GM23338 (cell line): Measurements from ENCODE around the gene SLC2A1. TPM values are rescaled to one million over a fixed set of nuclear protein-coding genes. Genes with fewer than 3 reads are reported as not detected.
A peak's percentile ranks its signal among the peaks of the same experiment; 100 is the strongest.

Source experiments
- ATAC-seq: fragments of 200-7000 bp; cut with Tn5 transposase; 3 replicates; pipeline ENCODE4 v1.9.1; 2020
- DNase-seq: peaks from one replicate; pipeline ENCODE4 v3.0.0-alpha.2; 2015; ENCODE audit warnings: low spot score
- H2AFZ ChIP-seq: fragments of 200-600 bp; sonication (generic); 2 replicates; pipeline ENCODE4 v1.8.0; 2016; ENCODE audit warnings: antibody characterized with exemption, mild to moderate bottlenecking, moderate library complexity
- H3F3A ChIP-seq: fragments of 200-600 bp; sonication (generic); replicated peaks from 2 replicates; pipeline ENCODE4 v1.8.0; 2017; ENCODE audit warnings: antibody characterized with exemption, mixed run types, low read depth
- H3K27ac ChIP-seq: fragments of 200-600 bp; sonication (generic); 2 replicates; pipeline ENCODE4 v1.6.1; 2016; ENCODE audit warnings: low read depth
- H3K27me3 ChIP-seq: fragments of 200-600 bp; sonication (generic); 2 replicates; pipeline ENCODE4 v1.8.0; 2016; ENCODE audit warnings: mild to moderate bottlenecking, mixed run types, moderate library complexity; ENCODE audit not compliant: insufficient read depth
- H3K36me3 ChIP-seq: fragments of 200-600 bp; sonication (generic); 2 replicates; pipeline ENCODE4 v1.8.0; 2016; ENCODE audit warnings: mild to moderate bottlenecking; ENCODE audit not compliant: insufficient read depth
- H3K4me1 ChIP-seq: fragments of 200-600 bp; sonication (generic); 2 replicates; pipeline ENCODE4 v1.8.0; 2016; ENCODE audit warnings: mild to moderate bottlenecking, moderate library complexity; ENCODE audit not compliant: insufficient read depth
- H3K4me2 ChIP-seq: fragments of 200-600 bp; sonication (generic); 2 replicates; pipeline ENCODE4 v1.7.1; 2017; ENCODE audit warnings: mixed run types
- H3K4me3 ChIP-seq: fragments of 200-600 bp; sonication (generic); 2 replicates; pipeline ENCODE4 v1.6.1; 2016; ENCODE audit warnings: mixed run types
- H3K79me2 ChIP-seq: fragments of 200-600 bp; sonication (generic); replicated peaks from 2 replicates; pipeline ENCODE4 v1.8.0; 2017; ENCODE audit warnings: mild to moderate bottlenecking; ENCODE audit not compliant: insufficient read depth
- H3K9me2 ChIP-seq: fragments of 200-600 bp; sonication (generic); 2 replicates; pipeline ENCODE4 v1.8.0; 2017; ENCODE audit not compliant: insufficient read depth
- H4K20me1 ChIP-seq: fragments of 200-600 bp; sonication (generic); replicated peaks from 2 replicates; pipeline ENCODE4 v1.8.0; 2017; ENCODE audit warnings: mild to moderate bottlenecking; ENCODE audit not compliant: insufficient read depth
- H3K27ac Mint-ChIP-seq: 2 replicates; pipeline ENCODE4 v1.8.0; 2020; ENCODE audit warnings: inconsistent platforms, mild to moderate bottlenecking, moderate library complexity, mixed read lengths
- H3K27me3 Mint-ChIP-seq: 3 replicates; pipeline ENCODE4 v1.8.0; 2022; ENCODE audit warnings: low read depth, mild to moderate bottlenecking, moderate library complexity, mixed read lengths, inconsistent platforms; ENCODE audit not compliant: insufficient read depth, poor library complexity
- H3K36me3 Mint-ChIP-seq: 3 replicates; pipeline ENCODE4 v1.8.0; 2021; ENCODE audit warnings: low read depth, mild to moderate bottlenecking, inconsistent platforms, moderate library complexity, mixed read lengths
- H3K4me1 Mint-ChIP-seq: 3 replicates; pipeline ENCODE4 v1.8.0; 2020; ENCODE audit warnings: mild to moderate bottlenecking, inconsistent platforms, mixed read lengths
- H3K4me3 Mint-ChIP-seq: 3 replicates; pipeline ENCODE4 v1.8.0; 2021; ENCODE audit warnings: moderate library complexity, mild to moderate bottlenecking, inconsistent platforms, mixed read lengths
- H3K9me3 Mint-ChIP-seq: 3 replicates; pipeline ENCODE4 v1.8.0; 2020; ENCODE audit warnings: moderate library complexity, mild to moderate bottlenecking, inconsistent platforms, mixed read lengths
- CREB1 ChIP-seq: fragments of 250-450 bp; sonication (Bioruptor Pico); IDR thresholded peaks from 2 replicates; pipeline ENCODE4 v1.5.0; 2020; ENCODE audit warnings: low read depth, mild to moderate bottlenecking, moderate library complexity
- EZH2 ChIP-seq: fragments of 200-600 bp; sonication (generic); IDR thresholded peaks from one replicate; pipeline ENCODE4 v1.8.0; 2017; ENCODE audit warnings: antibody characterized with exemption, mild to moderate bottlenecking, low read depth; ENCODE audit not compliant: unreplicated experiment
- EZH2phosphoT487 ChIP-seq: fragments of 200-600 bp; sonication (generic); IDR thresholded peaks from one replicate; pipeline ENCODE4 v1.8.1; 2018; ENCODE audit warnings: antibody characterized with exemption; ENCODE audit not compliant: unreplicated experiment
- JUNB ChIP-seq: IDR thresholded peaks from one replicate; pipeline ENCODE4 v1.6.1; 2016; ENCODE audit warnings: antibody characterized with exemption; ENCODE audit not compliant: unreplicated experiment
- NANOG ChIP-seq: IDR thresholded peaks from 2 replicates; pipeline ENCODE4 v1.6.1; 2016; ENCODE audit warnings: antibody characterized with exemption, borderline replicate concordance
- POLR2AphosphoS5 ChIP-seq: IDR thresholded peaks from 2 replicates; pipeline ENCODE4 v1.6.1; 2016; ENCODE audit warnings: antibody characterized with exemption, low read depth
- STAT1 ChIP-seq: IDR thresholded peaks from one replicate; pipeline ENCODE4 v1.6.1; 2016; ENCODE audit warnings: antibody characterized with exemption; ENCODE audit not compliant: unreplicated experiment
- ZNF114 ChIP-seq: fragments of 250-450 bp; sonication (Bioruptor Pico); IDR thresholded peaks from 2 replicates; pipeline ENCODE4 v1.5.0; 2020; ENCODE audit warnings: mild to moderate bottlenecking, moderate library complexity
- ZNF331 ChIP-seq: fragments of 250-450 bp; sonication (Bioruptor Pico); IDR thresholded peaks from 2 replicates; pipeline ENCODE4 v1.5.0; 2020; ENCODE audit warnings: low read depth, mild to moderate bottlenecking, moderate library complexity
- long read RNA-seq: library from polyadenylated mRNA; unstranded; transcript quantifications from one replicate; pipeline ENCODE4 v2.0.0, GENCODE V29; 2020; ENCODE audit not compliant: unreplicated experiment
- polyA plus RNA-seq: library from polyadenylated mRNA; unstranded; fragments of >200 nt; fragmentation: Nextera tagmentation; extraction: Ambion mirVana; gene quantifications from 2 replicates; pipeline ENCODE4 v1.2.1, GENCODE V29; 2016
- total RNA-seq: library from RNA; depleted of rRNA; stranded (reverse); fragments of >200 nt; shearing (Covaris generic); gene quantifications from 2 replicates; pipeline ENCODE4 v1.2.3, GENCODE V29; 2014; rRNA removed
- TF ChIP-seq, protein P1 (sequence below): IDR thresholded peaks from one replicate; pipeline ENCODE4 v1.6.1; 2018; ENCODE audit warnings: antibody characterized with exemption; ENCODE audit not compliant: unreplicated experiment
- TF ChIP-seq, protein P2 (sequence below): fragments of 250-450 bp; sonication (Bioruptor Pico); IDR thresholded peaks from 2 replicates; pipeline ENCODE4 v1.5.0; 2020; ENCODE audit warnings: mild to moderate bottlenecking, moderate library complexity
- TF ChIP-seq, protein P3 (sequence below), 2 experiments: fragments of 200-600 bp in 1 of 2; sonication (generic) in 1 of 2; conservative IDR thresholded peaks; 2 replicates each; pipeline versions ENCODE4 v1.5.1 to v1.6.1; 2016 to 2017; ENCODE audit warnings: antibody characterized with exemption in 2 of 2, low read depth in 2 of 2, mild to moderate bottlenecking in 2 of 2, moderate library complexity in 1 of 2
- TF ChIP-seq, protein P4 (sequence below): IDR thresholded peaks from 2 replicates; pipeline ENCODE4 v1.6.1; 2016; ENCODE audit warnings: antibody characterized with exemption

The SLC2A1 gene
- 305 and 479 TPM in 2 replicates for total RNA-seq
- polyA plus RNA-seq: 63.9 and 66.1 TPM in 2 replicates
- long read RNA-seq, transcript SLC2A1-203 (10 exons, 3,670 nt): major isoform, 29 of 48 reads
- long read RNA-seq, partial matches to known transcripts: 18 of 48 reads
- long read RNA-seq, other reads (novel, unspliced or antisense): 1 of 48 reads

DNA sequence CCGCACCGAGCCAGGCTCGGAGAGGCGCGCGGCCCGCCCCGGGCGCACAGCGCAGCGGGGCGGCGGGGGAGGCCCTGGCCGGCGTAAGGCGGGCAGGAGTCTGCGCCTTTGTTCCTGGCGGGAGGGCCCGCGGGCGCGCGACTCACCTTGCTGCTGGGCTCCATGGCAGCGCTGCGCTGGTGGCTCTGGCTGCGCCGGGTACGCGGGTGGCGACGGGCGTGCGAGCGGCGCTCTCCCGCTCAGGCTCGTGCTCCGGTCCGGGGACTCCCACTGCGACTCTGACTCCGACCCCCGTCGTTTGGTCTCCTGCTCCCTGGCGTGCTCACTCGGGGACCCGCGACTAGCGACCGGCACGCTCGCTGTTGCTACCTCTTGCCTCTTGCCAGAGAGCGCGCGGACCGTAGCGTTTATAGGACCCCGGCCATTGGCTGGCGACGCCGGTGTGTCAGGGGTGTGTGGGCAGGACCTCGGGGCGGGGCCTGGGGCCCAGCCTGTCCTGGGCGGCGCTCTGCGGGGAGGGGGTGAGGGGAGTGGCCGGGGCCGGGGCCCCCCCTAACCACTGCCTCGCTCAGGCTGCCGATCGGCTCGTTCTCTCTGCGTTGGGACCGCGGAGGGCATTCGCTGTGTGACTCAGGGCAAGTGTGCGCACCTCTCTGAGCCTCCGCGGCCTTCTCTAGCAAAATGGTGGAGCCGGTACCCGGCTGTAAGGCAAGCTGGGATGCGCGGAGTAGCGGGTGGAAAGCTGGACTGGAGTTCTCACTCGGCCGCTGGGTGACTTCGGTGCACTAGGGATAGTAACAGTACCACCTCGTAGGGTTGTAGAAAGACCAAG lies at the start of gene SLC2A1:
Gene SLC2A1, minus strand, starts transcription at position 381 of the 832 bp plus-strand sequence. Its CDS starts 217 bp downstream, at position 164.
- H3K4me2 ChIP-seq: peak within 1 kb of the TSS; percentile 90
- peak; percentile 96 for DNase-seq
- H3K4me1 Mint-ChIP-seq: peaks cover 64% of the 10 kb centered on the region
- peaks cover 26% of the 10 kb centered on the region for H3F3A ChIP-seq
- no peak for TF ChIP-seq EZH2
- TF ChIP-seq NANOG: no peak
- peak; percentile 98 for TF ChIP-seq POLR2AphosphoS5
- no peak for TF ChIP-seq JUNB
- TF ChIP-seq, protein P1, sequence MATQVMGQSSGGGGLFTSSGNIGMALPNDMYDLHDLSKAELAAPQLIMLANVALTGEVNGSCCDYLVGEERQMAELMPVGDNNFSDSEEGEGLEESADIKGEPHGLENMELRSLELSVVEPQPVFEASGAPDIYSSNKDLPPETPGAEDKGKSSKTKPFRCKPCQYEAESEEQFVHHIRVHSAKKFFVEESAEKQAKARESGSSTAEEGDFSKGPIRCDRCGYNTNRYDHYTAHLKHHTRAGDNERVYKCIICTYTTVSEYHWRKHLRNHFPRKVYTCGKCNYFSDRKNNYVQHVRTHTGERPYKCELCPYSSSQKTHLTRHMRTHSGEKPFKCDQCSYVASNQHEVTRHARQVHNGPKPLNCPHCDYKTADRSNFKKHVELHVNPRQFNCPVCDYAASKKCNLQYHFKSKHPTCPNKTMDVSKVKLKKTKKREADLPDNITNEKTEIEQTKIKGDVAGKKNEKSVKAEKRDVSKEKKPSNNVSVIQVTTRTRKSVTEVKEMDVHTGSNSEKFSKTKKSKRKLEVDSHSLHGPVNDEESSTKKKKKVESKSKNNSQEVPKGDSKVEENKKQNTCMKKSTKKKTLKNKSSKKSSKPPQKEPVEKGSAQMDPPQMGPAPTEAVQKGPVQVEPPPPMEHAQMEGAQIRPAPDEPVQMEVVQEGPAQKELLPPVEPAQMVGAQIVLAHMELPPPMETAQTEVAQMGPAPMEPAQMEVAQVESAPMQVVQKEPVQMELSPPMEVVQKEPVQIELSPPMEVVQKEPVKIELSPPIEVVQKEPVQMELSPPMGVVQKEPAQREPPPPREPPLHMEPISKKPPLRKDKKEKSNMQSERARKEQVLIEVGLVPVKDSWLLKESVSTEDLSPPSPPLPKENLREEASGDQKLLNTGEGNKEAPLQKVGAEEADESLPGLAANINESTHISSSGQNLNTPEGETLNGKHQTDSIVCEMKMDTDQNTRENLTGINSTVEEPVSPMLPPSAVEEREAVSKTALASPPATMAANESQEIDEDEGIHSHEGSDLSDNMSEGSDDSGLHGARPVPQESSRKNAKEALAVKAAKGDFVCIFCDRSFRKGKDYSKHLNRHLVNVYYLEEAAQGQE: peak; percentile 14
- peak; percentile 77 for TF ChIP-seq CREB1 (CRISPR knock-in tag)
- TF ChIP-seq, protein P2, sequence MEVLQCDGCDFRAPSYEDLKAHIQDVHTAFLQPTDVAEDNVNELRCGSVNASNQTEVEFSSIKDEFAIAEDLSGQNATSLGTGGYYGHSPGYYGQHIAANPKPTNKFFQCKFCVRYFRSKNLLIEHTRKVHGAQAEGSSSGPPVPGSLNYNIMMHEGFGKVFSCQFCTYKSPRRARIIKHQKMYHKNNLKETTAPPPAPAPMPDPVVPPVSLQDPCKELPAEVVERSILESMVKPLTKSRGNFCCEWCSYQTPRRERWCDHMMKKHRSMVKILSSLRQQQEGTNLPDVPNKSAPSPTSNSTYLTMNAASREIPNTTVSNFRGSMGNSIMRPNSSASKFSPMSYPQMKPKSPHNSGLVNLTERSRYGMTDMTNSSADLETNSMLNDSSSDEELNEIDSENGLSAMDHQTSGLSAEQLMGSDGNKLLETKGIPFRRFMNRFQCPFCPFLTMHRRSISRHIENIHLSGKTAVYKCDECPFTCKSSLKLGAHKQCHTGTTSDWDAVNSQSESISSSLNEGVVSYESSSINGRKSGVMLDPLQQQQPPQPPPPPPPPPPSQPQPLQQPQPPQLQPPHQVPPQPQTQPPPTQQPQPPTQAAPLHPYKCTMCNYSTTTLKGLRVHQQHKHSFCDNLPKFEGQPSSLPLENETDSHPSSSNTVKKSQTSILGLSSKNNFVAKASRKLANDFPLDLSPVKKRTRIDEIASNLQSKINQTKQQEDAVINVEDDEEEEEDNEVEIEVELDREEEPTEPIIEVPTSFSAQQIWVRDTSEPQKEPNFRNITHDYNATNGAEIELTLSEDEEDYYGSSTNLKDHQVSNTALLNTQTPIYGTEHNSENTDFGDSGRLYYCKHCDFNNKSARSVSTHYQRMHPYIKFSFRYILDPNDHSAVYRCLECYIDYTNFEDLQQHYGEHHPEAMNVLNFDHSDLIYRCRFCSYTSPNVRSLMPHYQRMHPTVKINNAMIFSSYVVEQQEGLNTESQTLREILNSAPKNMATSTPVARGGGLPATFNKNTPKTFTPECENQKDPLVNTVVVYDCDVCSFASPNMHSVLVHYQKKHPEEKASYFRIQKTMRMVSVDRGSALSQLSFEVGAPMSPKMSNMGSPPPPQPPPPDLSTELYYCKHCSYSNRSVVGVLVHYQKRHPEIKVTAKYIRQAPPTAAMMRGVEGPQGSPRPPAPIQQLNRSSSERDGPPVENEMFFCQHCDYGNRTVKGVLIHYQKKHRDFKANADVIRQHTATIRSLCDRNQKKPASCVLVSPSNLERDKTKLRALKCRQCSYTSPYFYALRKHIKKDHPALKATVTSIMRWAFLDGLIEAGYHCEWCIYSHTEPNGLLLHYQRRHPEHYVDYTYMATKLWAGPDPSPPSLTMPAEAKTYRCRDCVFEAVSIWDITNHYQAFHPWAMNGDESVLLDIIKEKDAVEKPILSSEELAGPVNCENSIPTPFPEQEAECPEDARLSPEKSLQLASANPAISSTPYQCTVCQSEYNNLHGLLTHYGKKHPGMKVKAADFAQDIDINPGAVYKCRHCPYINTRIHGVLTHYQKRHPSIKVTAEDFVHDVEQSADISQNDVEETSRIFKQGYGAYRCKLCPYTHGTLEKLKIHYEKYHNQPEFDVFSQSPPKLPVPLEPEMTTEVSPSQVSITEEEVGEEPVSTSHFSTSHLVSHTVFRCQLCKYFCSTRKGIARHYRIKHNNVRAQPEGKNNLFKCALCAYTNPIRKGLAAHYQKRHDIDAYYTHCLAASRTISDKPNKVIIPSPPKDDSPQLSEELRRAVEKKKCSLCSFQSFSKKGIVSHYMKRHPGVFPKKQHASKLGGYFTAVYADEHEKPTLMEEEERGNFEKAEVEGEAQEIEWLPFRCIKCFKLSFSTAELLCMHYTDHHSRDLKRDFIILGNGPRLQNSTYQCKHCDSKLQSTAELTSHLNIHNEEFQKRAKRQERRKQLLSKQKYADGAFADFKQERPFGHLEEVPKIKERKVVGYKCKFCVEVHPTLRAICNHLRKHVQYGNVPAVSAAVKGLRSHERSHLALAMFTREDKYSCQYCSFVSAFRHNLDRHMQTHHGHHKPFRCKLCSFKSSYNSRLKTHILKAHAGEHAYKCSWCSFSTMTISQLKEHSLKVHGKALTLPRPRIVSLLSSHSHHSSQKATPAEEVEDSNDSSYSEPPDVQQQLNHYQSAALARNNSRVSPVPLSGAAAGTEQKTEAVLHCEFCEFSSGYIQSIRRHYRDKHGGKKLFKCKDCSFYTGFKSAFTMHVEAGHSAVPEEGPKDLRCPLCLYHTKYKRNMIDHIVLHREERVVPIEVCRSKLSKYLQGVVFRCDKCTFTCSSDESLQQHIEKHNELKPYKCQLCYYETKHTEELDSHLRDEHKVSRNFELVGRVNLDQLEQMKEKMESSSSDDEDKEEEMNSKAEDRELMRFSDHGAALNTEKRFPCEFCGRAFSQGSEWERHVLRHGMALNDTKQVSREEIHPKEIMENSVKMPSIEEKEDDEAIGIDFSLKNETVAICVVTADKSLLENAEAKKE (CRISPR knock-in tag): no peak
- TF ChIP-seq ZNF114: no peak
- no peak for TF ChIP-seq EZH2phosphoT487
- TF ChIP-seq, protein P3, sequence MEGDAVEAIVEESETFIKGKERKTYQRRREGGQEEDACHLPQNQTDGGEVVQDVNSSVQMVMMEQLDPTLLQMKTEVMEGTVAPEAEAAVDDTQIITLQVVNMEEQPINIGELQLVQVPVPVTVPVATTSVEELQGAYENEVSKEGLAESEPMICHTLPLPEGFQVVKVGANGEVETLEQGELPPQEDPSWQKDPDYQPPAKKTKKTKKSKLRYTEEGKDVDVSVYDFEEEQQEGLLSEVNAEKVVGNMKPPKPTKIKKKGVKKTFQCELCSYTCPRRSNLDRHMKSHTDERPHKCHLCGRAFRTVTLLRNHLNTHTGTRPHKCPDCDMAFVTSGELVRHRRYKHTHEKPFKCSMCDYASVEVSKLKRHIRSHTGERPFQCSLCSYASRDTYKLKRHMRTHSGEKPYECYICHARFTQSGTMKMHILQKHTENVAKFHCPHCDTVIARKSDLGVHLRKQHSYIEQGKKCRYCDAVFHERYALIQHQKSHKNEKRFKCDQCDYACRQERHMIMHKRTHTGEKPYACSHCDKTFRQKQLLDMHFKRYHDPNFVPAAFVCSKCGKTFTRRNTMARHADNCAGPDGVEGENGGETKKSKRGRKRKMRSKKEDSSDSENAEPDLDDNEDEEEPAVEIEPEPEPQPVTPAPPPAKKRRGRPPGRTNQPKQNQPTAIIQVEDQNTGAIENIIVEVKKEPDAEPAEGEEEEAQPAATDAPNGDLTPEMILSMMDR (conservative IDR thresholded peaks at IDR 0.05; ENCODE audit: low read depth in 2 of 2): no peak
- TF ChIP-seq, protein P4, sequence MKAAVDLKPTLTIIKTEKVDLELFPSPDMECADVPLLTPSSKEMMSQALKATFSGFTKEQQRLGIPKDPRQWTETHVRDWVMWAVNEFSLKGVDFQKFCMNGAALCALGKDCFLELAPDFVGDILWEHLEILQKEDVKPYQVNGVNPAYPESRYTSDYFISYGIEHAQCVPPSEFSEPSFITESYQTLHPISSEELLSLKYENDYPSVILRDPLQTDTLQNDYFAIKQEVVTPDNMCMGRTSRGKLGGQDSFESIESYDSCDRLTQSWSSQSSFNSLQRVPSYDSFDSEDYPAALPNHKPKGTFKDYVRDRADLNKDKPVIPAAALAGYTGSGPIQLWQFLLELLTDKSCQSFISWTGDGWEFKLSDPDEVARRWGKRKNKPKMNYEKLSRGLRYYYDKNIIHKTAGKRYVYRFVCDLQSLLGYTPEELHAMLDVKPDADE: peak; percentile 48; the same call in 1 of the 2 replicates
- TF ChIP-seq ZNF331 (CRISPR knock-in tag): no peak
- TF ChIP-seq STAT1: no peak
- peaks cover 39% of the 10 kb centered on the region for H4K20me1 ChIP-seq
- no peaks in the 10 kb centered on the region for H3K9me2 ChIP-seq
- no peaks in the 10 kb centered on the region; the same call in 1 of the 3 replicates for H3K9me3 Mint-ChIP-seq
- H3K27me3 Mint-ChIP-seq: peaks cover 23% of the 10 kb centered on the region
- peak within 1 kb of the TSS; percentile 98 for H3K27ac Mint-ChIP-seq
- H3K4me1 ChIP-seq: peaks cover 69% of the 10 kb centered on the region
- H3K4me3 ChIP-seq: peak within 1 kb of the TSS; percentile 98
- H2AFZ ChIP-seq: peak within 1 kb of the TSS; percentile 16; the same call in 1 of the 2 replicates
- H3K36me3 Mint-ChIP-seq: peaks cover 42% of the 10 kb centered on the region
- H3K27me3 ChIP-seq: no peaks in the 10 kb centered on the region
- peaks cover 22% of the 10 kb centered on the region for H3K36me3 ChIP-seq
- H3K79me2 ChIP-seq: peaks cover 77% of the 10 kb centered on the region
- H3K4me3 Mint-ChIP-seq: peak within 1 kb of the TSS; percentile 98
- ATAC-seq: peak; percentile 72
- peak within 1 kb of the TSS; percentile 95 for H3K27ac ChIP-seq
